GM12878 (cell line): Measurements from ENCODE around the gene EPO. TPM values are rescaled to one million over a fixed set of nuclear protein-coding genes. Genes with fewer than 3 reads are reported as not detected.
A peak's percentile ranks its signal among the peaks of the same experiment; 100 is the strongest.

Experiments
- ATAC-seq: fragments of 200-7000 bp; cut with Tn5 transposase; 3 replicates; pipeline ENCODE4 v1.9.1; 2020; ENCODE audit warnings: mild to moderate bottlenecking, moderate library complexity
- BruUV-seq: library from RNA; stranded (reverse); fragments of 400-500 nt; replicated peaks from 2 replicates; lab custom pipeline; 2021; lab: Mats Ljungman, UMichigan
- CTCF ChIA-PET: fragments of 300-600 bp; sonication (Branson Sonifier 250); formaldehyde crosslinking; extraction: SDS; loops from one replicate; lab custom pipeline; 2021; ENCODE audit warnings: inconsistent platforms; lab: Yijun Ruan, JAX
- POLR2A ChIA-PET: fragments of 350-600 bp; formaldehyde crosslinking; extraction: SDS; loops from one replicate; lab custom pipeline; 2021; ENCODE audit warnings: inconsistent platforms; lab: Charles Lee
- RAD21 ChIA-PET: fragments of 300-600 bp; sonication (Branson Sonifier 250); formaldehyde crosslinking; loops from one replicate; lab custom pipeline; 2023; ENCODE audit warnings: antibody characterized with exemption; ENCODE audit not compliant: unreplicated experiment; lab: Charles Lee
- SMC1A ChIA-PET: fragments of 300-600 bp; sonication (Branson Sonifier 250); formaldehyde crosslinking; loops from one replicate; lab custom pipeline; 2023; ENCODE audit not compliant: unreplicated experiment, uncharacterized antibody; lab: Charles Lee
- DNase-seq: peaks from one replicate; pipeline ENCODE4 v3.0.0-alpha.2; 2011; ENCODE audit warnings: low read depth, low spot score
- FAIRE-seq: peaks from 3 replicates; lab custom pipeline; 2011; peaks lifted over from hg19 to GRCh38; lab: Jason Lieb, UNC
- H2AFZ ChIP-seq: 2 replicates; pipeline ENCODE4 v1.6.0; 2011; ENCODE audit warnings: low read depth, low read length, control low read depth; ENCODE audit not compliant: control insufficient read depth
- H3K27ac ChIP-seq: 2 replicates; pipeline ENCODE4 v1.5.1; 2011; ENCODE audit warnings: control low read depth; ENCODE audit not compliant: control insufficient read depth, insufficient read depth
- H3K27me3 ChIP-seq, 2 experiments: replicated peaks in 1 of 2; 2 replicates each; pipeline versions ENCODE4 v1.6.0 to v1.6.1; 2011; ENCODE audit warnings: low read length in 1 of 2; ENCODE audit not compliant: control insufficient read depth in 2 of 2, insufficient read depth in 2 of 2
- H3K36me3 ChIP-seq, 2 experiments: 2 replicates each; pipeline ENCODE4 v1.5.1; 2011; ENCODE audit warnings: low read length in 1 of 2; ENCODE audit not compliant: control insufficient read depth in 2 of 2, insufficient read depth in 2 of 2
- H3K4me1 ChIP-seq: 2 replicates; pipeline ENCODE4 v1.6.1; 2011; ENCODE audit warnings: mild to moderate bottlenecking, low read length, moderate library complexity, mixed read lengths; ENCODE audit not compliant: control insufficient read depth, insufficient read depth
- H3K4me2 ChIP-seq: 2 replicates; pipeline ENCODE4 v1.6.0; 2011; ENCODE audit warnings: control low read depth; ENCODE audit not compliant: control insufficient read depth, insufficient read depth
- H3K4me3 ChIP-seq: fragments of 200-600 bp; sonication (generic); 2 replicates; pipeline ENCODE4 v1.5.1; 2016
- H3K79me2 ChIP-seq: 2 replicates; pipeline ENCODE4 v1.6.0; 2011; ENCODE audit warnings: low read length; ENCODE audit not compliant: control insufficient read depth, insufficient read depth
- H3K9ac ChIP-seq: 2 replicates; pipeline ENCODE4 v1.8.0; 2011; ENCODE audit warnings: low read length, control low read depth, mixed read lengths; ENCODE audit not compliant: control insufficient read depth, insufficient read depth
- H3K9me3 ChIP-seq: replicated peaks from 3 replicates; pipeline ENCODE4 v1.5.1; 2011; ENCODE audit warnings: mild to moderate bottlenecking, low read length; ENCODE audit not compliant: control insufficient read depth, insufficient read depth
- H4K20me1 ChIP-seq: 2 replicates; pipeline ENCODE4 v1.6.0; 2011; ENCODE audit not compliant: control insufficient read depth, insufficient read depth
- NR2C2 ChIP-seq: IDR thresholded peaks from 2 replicates; pipeline ENCODE4 v1.6.1; 2011; ENCODE audit warnings: borderline replicate concordance, low read depth; ENCODE audit not compliant: control insufficient read depth, insufficient read length
- RAD21 ChIP-seq: IDR thresholded peaks from 2 replicates; pipeline ENCODE4 v1.6.1; 2011; ENCODE audit warnings: mild to moderate bottlenecking, low read depth, low read length, moderate library complexity; ENCODE audit not compliant: insufficient read depth
- WGBS: methylation state at CpG from one replicate; pipeline ENCODE4 v1.1.6; 2016; ENCODE audit warnings: low lambda C conversion rate; ENCODE audit not compliant: insufficient replicate concordance, insufficient coverage; ENCODE audit errors: missing lambda C conversion rate; 5-methylcytosine and 5-hydroxymethylcytosine counted together
- in situ Hi-C: fragments of 300-500 bp; cut with MboI; formaldehyde crosslinking; loops from 9 replicates; pipeline ENCODE4 v1.14.3; 2018; ENCODE audit warnings: mixed read lengths
- intact Hi-C: fragments of 100-400 bp; cut with micrococcal nuclease; formaldehyde crosslinking; loops from one replicate; pipeline ENCODE4 v1.14.2; 2022; ENCODE audit not compliant: unreplicated experiment
- polyA plus RNA-seq, 11 experiments: library from polyadenylated mRNA; depleted of rRNA in 4 of 11; unstranded in 6 of 11; stranded (reverse) in 5 of 11; fragments of >200 nt; fragmentation: Nextera tagmentation in 4 of 11; fragmentation: Illumina TruSeq in 1 of 11; extraction: Ambion mirVana in 4 of 11; extraction: Trizol in 1 of 11; gene quantifications; 1 replicate in 1 of 11; 2 replicates in 10 of 11; pipeline versions ENCODE4 v1.2.1 to v1.2.3, GENCODE V29; 2011 to 2016; ENCODE audit warnings: inconsistent platforms in 2 of 11, missing spikeins in 2 of 11, low read depth in 1 of 11
- total RNA-seq, 4 experiments: library from RNA; depleted of rRNA in 3 of 4; stranded (reverse); fragments of >200 nt in 3 of 4; fragmentation: Illumina TruSeq in 1 of 4; extraction: Trizol in 1 of 4; gene quantifications; 2 replicates each; pipeline versions ENCODE4 v1.2.1 to v1.2.3, GENCODE V29; 2013 to 2021
- TF ChIP-seq, protein P1 (sequence below), 3 experiments: IDR thresholded peaks in 2 of 3; conservative IDR thresholded peaks in 1 of 3; 2 replicates each; pipeline ENCODE4 v1.5.1; 2011; ENCODE audit warnings: low read depth in 3 of 3, low read length in 3 of 3, mild to moderate bottlenecking in 3 of 3, control low read depth in 2 of 3, moderate library complexity in 2 of 3, inconsistent platforms in 1 of 3, mixed read lengths in 1 of 3; ENCODE audit not compliant: control insufficient read depth in 2 of 3, insufficient read depth in 1 of 3; ENCODE audit errors: extremely low read depth in 1 of 3

The EPO gene
- total and polyA plus RNA-seq, 10 of the 15 experiments (the other 5 are each of a cell fraction or from before 2014, with no cell fraction given), result 0.06 to 0.19 TPM; not detected in 8

DNA sequence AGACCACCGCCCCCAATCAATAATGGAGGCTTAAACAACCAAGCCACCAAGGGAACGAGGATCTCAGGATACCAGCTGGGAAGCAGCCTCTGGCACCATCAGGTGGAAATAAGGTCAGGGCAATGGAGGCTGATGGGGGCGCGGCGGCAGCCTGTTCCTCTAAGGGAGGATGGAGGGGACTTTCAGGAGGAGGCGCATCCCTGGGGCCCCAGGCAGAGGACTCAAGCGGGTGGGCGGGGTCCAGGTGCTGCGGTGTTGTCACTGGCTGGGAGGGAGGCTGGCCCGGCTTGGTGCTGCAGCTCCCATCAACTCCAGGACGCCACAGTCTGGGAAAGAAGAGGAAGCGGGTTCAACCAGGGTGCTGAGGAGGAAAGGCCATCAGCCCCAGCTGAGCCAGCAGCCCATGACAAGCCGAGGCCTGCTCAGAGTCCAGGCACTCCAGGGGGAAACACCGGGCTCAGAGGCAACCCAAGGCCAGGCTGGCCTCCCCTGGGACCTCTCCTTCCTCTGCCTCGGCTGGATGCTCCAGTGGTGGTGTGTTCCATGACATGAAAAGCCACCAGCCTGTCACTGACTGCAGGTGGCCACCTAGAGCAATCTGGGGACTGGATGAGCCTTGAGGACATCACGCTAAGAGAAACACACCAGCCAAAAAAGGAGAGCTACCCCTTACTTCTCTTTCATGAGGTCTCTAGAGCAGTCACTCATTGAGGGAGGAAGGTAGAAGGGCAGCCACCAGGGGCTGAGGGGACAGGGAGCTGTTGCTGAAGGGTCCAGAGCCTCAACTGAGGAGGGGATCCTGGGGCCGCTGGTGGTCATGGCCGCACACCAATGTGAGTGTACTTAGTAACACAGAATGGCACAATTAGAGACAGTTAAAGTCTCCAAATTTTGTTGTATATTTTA lies 30.8 kb upstream of the EPO start:
- Histone ChIP-seq H4K20me1 (no peaks in the 10 kb centered on the region), H3K79me2 (peaks cover 52% of the 10 kb centered on the region), H3K4me1 (peaks cover 26% of the 10 kb centered on the region), H3K36me3 (peaks cover 0 to 24% of the 10 kb centered on the region in 2 experiments; a peak in 3 of 4 replicates), H3K4me2 (no peak overlapping the region; the same call in 1 of the 2 replicates), H3K9ac (no peak overlapping the region), H3K9me3 (no peaks in the 10 kb centered on the region), H3K27me3 (no peaks in the 10 kb centered on the region), H3K4me3 (peak overlapping the region; percentile 36; the same call in 1 of the 2 replicates), H2AFZ (no peak overlapping the region), H3K27ac (peak overlapping the region; percentile 18; the same call in 1 of the 2 replicates)
- no peak for DNase-seq
- FAIRE-seq, result no peak
- intact Hi-C loops, result loop anchor here (5.0 to 10.0 kb wide), 3 partner anchors 57 to 215 kb away; partner anchors contain the start of gene TSC22D4
- ChIA-PET POLR2A (interaction anchor here (1.1 kb wide), 1 partner anchor 12 kb away, joined by 3 read pairs; no protein-coding TSS in a partner anchor), RAD21 (interaction anchor here (2.4 kb wide), 1 partner anchor 16 kb away, joined by 12 read pairs; the partner anchor contains the start of gene POP7), CTCF (interaction anchor here (0.6 to 8.6 kb wide), 15 partner anchors 9 to 163 kb away, joined by 3 to 134 read pairs (median 5); partner anchors contain the start of genes FBXO24, GNB2, LRCH4 and MOSPD3), SMC1A (interaction anchor here (0.9 to 1.3 kb wide), 2 partner anchors 55 to 57 kb away, joined by 3 read pairs; no protein-coding TSS in a partner anchor)
- peak; percentile 27 for ATAC-seq
- WGBS, result 71% methylated on average over 15 of the region's 18 CpGs
- BruUV-seq, result no TSS peak
- TF ChIP-seq, protein P1, sequence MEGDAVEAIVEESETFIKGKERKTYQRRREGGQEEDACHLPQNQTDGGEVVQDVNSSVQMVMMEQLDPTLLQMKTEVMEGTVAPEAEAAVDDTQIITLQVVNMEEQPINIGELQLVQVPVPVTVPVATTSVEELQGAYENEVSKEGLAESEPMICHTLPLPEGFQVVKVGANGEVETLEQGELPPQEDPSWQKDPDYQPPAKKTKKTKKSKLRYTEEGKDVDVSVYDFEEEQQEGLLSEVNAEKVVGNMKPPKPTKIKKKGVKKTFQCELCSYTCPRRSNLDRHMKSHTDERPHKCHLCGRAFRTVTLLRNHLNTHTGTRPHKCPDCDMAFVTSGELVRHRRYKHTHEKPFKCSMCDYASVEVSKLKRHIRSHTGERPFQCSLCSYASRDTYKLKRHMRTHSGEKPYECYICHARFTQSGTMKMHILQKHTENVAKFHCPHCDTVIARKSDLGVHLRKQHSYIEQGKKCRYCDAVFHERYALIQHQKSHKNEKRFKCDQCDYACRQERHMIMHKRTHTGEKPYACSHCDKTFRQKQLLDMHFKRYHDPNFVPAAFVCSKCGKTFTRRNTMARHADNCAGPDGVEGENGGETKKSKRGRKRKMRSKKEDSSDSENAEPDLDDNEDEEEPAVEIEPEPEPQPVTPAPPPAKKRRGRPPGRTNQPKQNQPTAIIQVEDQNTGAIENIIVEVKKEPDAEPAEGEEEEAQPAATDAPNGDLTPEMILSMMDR (IDR thresholded peaks at IDR 0.05 in 2 of 3, conservative IDR thresholded peaks at IDR 0.05 in 1 of 3; ENCODE audit: control insufficient read depth in 2 of 3, extremely low read depth in 1 of 3, insufficient read depth in 1 of 3, low read depth in 3 of 3, low read length in 3 of 3), result peak in 2 of 3 experiments; percentile 10 to 14; a peak in 2 of 6 replicates
- peak; percentile 1; the same call in 1 of the 2 replicates for TF ChIP-seq RAD21
- no peak for TF ChIP-seq NR2C2
- in situ Hi-C loops, result loop anchor here (25.0 kb wide), 1 partner anchor 227 kb away; the partner anchor contains the start of gene SPACDR
